VCaP (cell line): Measurements from ENCODE around the gene SLC35E3.
"Not testable (repeated sequence)": the region's sequence is repeated elsewhere in the genome, so short reads cannot be mapped to it uniquely, and the experiment has no call there.

ENCODE experiments used
- H3K27ac ChIP-seq: fragments of 450-650 bp; 2 replicates; pipeline ENCODE4 v1.5.1; 2017
- TF ChIP-seq, protein P1 (sequence below): fragments of 450-650 bp; conservative IDR thresholded peaks from 2 replicates; pipeline ENCODE4 v1.5.1; 2017; ENCODE audit warnings: mild to moderate bottlenecking, moderate library complexity

Gene SLC35E3

GRCh38 chr12:68815928-68816800 is 70.2 kb downstream of the SLC35E3 start:
- peak overlapping the region; percentile 40 for H3K27ac ChIP-seq
- TF ChIP-seq, protein P1, sequence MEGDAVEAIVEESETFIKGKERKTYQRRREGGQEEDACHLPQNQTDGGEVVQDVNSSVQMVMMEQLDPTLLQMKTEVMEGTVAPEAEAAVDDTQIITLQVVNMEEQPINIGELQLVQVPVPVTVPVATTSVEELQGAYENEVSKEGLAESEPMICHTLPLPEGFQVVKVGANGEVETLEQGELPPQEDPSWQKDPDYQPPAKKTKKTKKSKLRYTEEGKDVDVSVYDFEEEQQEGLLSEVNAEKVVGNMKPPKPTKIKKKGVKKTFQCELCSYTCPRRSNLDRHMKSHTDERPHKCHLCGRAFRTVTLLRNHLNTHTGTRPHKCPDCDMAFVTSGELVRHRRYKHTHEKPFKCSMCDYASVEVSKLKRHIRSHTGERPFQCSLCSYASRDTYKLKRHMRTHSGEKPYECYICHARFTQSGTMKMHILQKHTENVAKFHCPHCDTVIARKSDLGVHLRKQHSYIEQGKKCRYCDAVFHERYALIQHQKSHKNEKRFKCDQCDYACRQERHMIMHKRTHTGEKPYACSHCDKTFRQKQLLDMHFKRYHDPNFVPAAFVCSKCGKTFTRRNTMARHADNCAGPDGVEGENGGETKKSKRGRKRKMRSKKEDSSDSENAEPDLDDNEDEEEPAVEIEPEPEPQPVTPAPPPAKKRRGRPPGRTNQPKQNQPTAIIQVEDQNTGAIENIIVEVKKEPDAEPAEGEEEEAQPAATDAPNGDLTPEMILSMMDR: no peak

DNA sequence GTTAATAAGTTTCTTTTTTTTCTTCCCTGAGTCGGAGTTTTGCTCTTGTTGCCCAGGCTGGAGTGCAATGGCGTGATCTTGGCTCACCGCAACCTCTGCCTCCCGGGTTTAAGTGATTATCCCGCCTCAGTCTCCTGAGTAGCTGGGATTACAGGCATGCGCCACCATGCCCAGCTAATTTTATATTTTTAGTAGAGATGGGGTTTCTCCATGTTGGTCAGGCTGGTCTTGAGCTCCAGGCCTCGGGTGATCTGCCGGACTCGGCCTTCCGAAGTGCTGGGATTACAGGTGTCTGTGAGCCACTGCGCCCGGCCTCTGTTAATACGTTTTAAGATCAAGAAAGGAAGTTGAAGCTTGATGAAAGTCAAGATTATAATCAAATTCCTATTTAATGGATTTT is 73.5 kb downstream of the SLC35E3 start:
- not testable (repeated sequence) for H3K27ac ChIP-seq

DNA sequence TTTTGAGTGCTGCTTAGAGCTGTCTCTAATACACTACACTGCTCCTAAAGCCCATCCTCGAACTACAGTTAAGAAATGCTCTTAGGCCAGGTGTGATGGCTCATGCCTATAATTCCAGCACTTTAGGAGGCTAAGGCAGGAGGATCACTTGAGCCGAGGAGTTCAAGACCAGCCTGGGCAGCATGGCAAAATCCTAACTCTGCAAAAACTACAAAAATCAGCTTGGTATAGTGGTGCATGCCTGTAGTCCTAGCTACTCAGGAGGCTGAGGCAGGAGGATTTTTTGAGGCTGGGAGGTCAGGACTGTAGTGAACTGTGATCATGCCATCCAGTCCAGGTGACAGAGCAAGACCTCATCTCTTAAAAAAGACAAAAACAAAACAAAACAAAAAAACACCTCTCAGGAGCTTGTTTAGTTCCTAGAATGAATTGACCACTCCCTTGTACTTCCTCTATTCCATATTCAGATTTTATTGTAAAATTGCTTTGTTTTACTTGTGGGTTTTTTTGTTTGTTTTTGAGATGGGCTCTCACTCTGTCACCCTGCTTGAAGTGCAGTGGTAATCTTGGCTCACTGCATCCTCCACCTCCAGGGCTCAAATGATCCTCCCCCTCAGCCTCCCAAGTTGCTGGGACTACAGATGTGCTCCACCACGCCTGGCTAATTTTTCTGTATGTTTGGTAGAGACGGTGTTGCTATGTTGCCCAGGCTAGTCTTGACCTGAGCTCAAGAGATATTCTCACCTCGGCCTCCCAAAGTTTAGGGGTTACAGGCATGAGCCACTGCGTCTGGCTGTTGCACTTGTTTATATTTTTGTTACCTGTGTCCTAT is 75.6 kb downstream of the SLC35E3 start:
- H3K27ac ChIP-seq: no peak overlapping the region

GRCh38 chr12:68823696-68824095 is 77.7 kb downstream of the SLC35E3 start:
- no peak overlapping the region for H3K27ac ChIP-seq
- TF ChIP-seq, protein P1: no peak

More for the DNA sequence above, 75.6 kb downstream of the SLC35E3 start:
- TF ChIP-seq, protein P1: no peak

DNA sequence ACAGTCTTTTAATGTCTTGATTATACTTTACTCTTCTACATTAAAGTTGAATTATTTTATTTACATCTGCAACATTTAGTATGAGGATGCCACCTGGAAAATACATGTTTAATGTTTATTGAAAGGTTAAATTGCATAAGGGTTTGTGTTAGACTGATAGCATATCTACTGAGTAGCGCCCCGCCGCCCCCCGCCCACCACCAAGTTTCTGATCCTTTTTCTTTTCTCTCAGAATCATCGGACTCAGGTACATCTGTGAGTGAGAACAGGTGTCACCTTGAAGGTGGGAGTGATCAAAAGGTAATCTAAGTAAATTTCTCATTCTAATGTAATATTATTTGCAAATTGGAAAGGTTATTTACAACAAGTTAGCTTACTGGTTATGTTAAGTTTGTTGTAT is 78.2 kb downstream of the SLC35E3 start:
- H3K27ac ChIP-seq: no peak overlapping the region
- TF ChIP-seq, protein P1: no peak

GRCh38 chr12:68824597-68825250 is 78.7 kb downstream of the SLC35E3 start:
- H3K27ac ChIP-seq: no peak overlapping the region

GRCh38 chr12:68825569-68826217 is 79.7 kb downstream of the SLC35E3 start:
- TF ChIP-seq, protein P1: no peak
- H3K27ac ChIP-seq: no peak overlapping the region

More at GRCh38 chr12:68824597-68825250, 78.7 kb downstream of the SLC35E3 start:
- TF ChIP-seq, protein P1: no peak
